ENCODE measurements around the gene STIM2.

DNA sequence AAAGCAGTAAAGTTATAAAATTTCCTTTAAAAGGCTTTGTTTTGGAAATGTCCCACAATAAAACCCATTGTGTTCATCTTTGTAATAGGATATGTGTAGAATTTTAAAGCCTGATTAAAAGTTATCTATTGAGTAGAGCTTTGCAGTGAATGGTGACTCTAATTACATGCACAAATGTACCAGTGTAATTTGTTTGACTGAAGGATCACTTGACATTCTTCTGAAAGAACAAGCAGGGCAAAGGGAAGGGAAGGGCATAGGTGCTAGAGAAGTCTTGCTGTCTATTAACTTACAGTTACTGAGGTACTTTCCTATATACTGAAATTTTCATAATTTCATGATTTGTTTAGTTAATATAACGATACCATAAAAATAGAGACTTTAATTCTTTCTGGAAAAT, 70.8 kb downstream of the STIM2 start:
- TF ChIP-seq CTCF (IDR thresholded peaks at IDR 0.05) (no peak), TCF7L2 (IDR thresholded peaks at IDR 0.05; ENCODE audit: low read depth, low read length) (no peak), REST (IDR thresholded peaks at IDR 0.05; ENCODE audit: insufficient read depth in 1 of 2, low read depth in 2 of 2, low read length in 1 of 2) (no peak)

Data from Panc1 (cell line).